Inferior parietal cortex (tissue), 1 donor: Measurements from ENCODE around the gene PRR3.

ENCODE experiments used
- DNase-seq: peaks from one replicate; pipeline ENCODE4 v3.0.0-alpha.2; 2016; ENCODE audit errors: extremely low spot score

The PRR3 gene

DNA sequence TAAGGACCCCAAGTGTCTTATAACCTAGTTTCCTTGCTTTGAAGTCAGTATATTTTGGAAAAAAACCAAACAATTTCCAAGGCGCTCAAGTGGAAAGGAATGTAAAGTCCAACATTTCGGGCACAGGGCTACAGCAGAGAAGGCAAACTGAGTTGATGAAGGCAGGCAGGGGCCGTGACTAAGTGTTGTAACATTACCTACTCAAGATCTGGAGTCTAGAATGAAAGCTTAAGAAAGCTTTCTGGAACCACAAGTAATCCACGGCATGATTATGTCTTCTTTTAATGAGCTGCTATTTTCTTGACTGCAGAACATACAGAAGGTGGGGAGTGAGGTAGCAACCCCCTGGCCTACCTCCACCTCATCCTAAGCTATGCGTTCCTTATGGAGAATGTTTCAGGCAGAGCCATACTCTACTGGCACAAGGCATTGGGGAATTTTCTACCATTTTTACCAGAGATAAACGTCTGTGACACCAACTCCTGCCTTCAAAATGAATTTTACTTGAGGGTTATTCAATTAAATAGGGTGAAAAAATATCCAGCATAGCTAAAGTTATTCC, 55.7 kb downstream of the PRR3 start:
- DNase-seq: no peak
